ENCODE data around the gene FOXP1. TPM values are rescaled to one million over a fixed set of nuclear protein-coding genes. Genes with fewer than 3 reads are reported as not detected.

The FOXP1 gene
- total RNA-seq, 1 donor from 2014 or later, result 33.2 TPM

GRCh38 chr3:70919661-70920060, 663.9 kb downstream of the FOXP1 start:
- Histone ChIP-seq H3K27me3 (ENCODE audit: control insufficient read depth, insufficient read depth, low read length) (no peaks in the 10 kb centered on the region), H3K4me3 (ENCODE audit: low read depth, low read length) (no peak overlapping the region), H3K36me3 (ENCODE audit: control insufficient read depth, insufficient read depth, low read length) (no peaks in the 10 kb centered on the region)
- no peak for FAIRE-seq
- DNase-seq (ENCODE audit: low read depth), result no peak
- TF ChIP-seq CTCF (IDR thresholded peaks at IDR 0.05; ENCODE audit: insufficient read depth, low read length, severe bottlenecking), result no peak

- H3K27me3 ChIP-seq (ENCODE audit: control insufficient read depth, insufficient read depth, low read length), result no peaks in the 10 kb centered on the region
- DNase-seq (ENCODE audit: low read depth) (no peak), FAIRE-seq (no peak)
- H3K36me3 ChIP-seq (ENCODE audit: control insufficient read depth, insufficient read depth, low read length), result no peaks in the 10 kb centered on the region
- H3K4me3 ChIP-seq (ENCODE audit: low read depth, low read length), result no peak overlapping the region
- no peak for TF ChIP-seq CTCF (IDR thresholded peaks at IDR 0.05; ENCODE audit: insufficient read depth, low read length, severe bottlenecking)
These were observed 664.4 kb downstream of the FOXP1 start for GRCh38 chr3:70919091-70919490.

GRCh38 chr3:70916375-70917055, 667.0 kb downstream of the FOXP1 start:
- TF ChIP-seq CTCF (IDR thresholded peaks at IDR 0.05; ENCODE audit: insufficient read depth, low read length, severe bottlenecking), result no peak
- H3K27me3 ChIP-seq (ENCODE audit: control insufficient read depth, insufficient read depth, low read length), result no peaks in the 10 kb centered on the region
- no peaks in the 10 kb centered on the region for H3K36me3 ChIP-seq (ENCODE audit: control insufficient read depth, insufficient read depth, low read length)
- H3K4me3 ChIP-seq (ENCODE audit: low read depth, low read length), result no peak overlapping the region
- DNase-seq (ENCODE audit: low read depth) (peak; percentile 3), FAIRE-seq (no peak)

GRCh38 chr3:70914862-70915261, 668.7 kb downstream of the FOXP1 start:
- FAIRE-seq (no peak), DNase-seq (ENCODE audit: low read depth) (no peak)
- Histone ChIP-seq H3K4me3 (ENCODE audit: low read depth, low read length) (no peak overlapping the region), H3K27me3 (ENCODE audit: control insufficient read depth, insufficient read depth, low read length) (no peaks in the 10 kb centered on the region), H3K36me3 (ENCODE audit: control insufficient read depth, insufficient read depth, low read length) (no peaks in the 10 kb centered on the region)
- TF ChIP-seq CTCF (IDR thresholded peaks at IDR 0.05; ENCODE audit: insufficient read depth, low read length, severe bottlenecking), result no peak

GRCh38 chr3:70911719-70912118, 671.8 kb downstream of the FOXP1 start:
- Histone ChIP-seq H3K36me3 (ENCODE audit: control insufficient read depth, insufficient read depth, low read length) (no peaks in the 10 kb centered on the region), H3K27me3 (ENCODE audit: control insufficient read depth, insufficient read depth, low read length) (no peaks in the 10 kb centered on the region), H3K4me3 (ENCODE audit: low read depth, low read length) (no peak overlapping the region)
- no peak for TF ChIP-seq CTCF (IDR thresholded peaks at IDR 0.05; ENCODE audit: insufficient read depth, low read length, severe bottlenecking)
- no peak for FAIRE-seq
- no peak for DNase-seq (ENCODE audit: low read depth)

GRCh38 chr3:70905491-70905890, 678.0 kb downstream of the FOXP1 start:
- no peak for TF ChIP-seq CTCF (IDR thresholded peaks at IDR 0.05; ENCODE audit: insufficient read depth, low read length, severe bottlenecking)
- Histone ChIP-seq H3K36me3 (ENCODE audit: control insufficient read depth, insufficient read depth, low read length) (no peaks in the 10 kb centered on the region), H3K27me3 (ENCODE audit: control insufficient read depth, insufficient read depth, low read length) (peaks cover 2% of the 10 kb centered on the region), H3K4me3 (ENCODE audit: low read depth, low read length) (no peak overlapping the region)
- DNase-seq (ENCODE audit: low read depth), result no peak
- FAIRE-seq, result no peak

Data from bronchial epithelial cell (primary cell).